Hindlimb muscle (tissue), 1 donor: ENCODE measurements around the gene ATP23. TPM values are rescaled to one million over a fixed set of nuclear protein-coding genes. Genes with fewer than 3 reads are reported as not detected.

Source experiments
- DNase-seq: peaks from one replicate; pipeline ENCODE4 v3.0.0-alpha.2; 2013
- polyA plus RNA-seq: library from polyadenylated mRNA; unstranded; fragments of 120-200 nt; gene quantifications from one replicate; pipeline ENCODE4 v1.2.1, GENCODE V29; 2013; ENCODE audit not compliant: insufficient read length

The ATP23 gene, protein sequence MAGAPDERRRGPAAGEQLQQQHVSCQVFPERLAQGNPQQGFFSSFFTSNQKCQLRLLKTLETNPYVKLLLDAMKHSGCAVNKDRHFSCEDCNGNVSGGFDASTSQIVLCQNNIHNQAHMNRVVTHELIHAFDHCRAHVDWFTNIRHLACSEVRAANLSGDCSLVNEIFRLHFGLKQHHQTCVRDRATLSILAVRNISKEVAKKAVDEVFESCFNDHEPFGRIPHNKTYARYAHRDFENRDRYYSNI
- 10.4 TPM for polyA plus RNA-seq

- DNase-seq: peak; percentile 81
Measured at GRCh38 chr12:57941165-57941894, at the start of gene ATP23. Gene ATP23 (plus strand): TSS chr12:57941567. CDS start chr12:57941702, 135 bp downstream.

- no peak for DNase-seq
Measured at GRCh38 chr12:57892232-57892972, 49.0 kb upstream of the ATP23 start.

DNA sequence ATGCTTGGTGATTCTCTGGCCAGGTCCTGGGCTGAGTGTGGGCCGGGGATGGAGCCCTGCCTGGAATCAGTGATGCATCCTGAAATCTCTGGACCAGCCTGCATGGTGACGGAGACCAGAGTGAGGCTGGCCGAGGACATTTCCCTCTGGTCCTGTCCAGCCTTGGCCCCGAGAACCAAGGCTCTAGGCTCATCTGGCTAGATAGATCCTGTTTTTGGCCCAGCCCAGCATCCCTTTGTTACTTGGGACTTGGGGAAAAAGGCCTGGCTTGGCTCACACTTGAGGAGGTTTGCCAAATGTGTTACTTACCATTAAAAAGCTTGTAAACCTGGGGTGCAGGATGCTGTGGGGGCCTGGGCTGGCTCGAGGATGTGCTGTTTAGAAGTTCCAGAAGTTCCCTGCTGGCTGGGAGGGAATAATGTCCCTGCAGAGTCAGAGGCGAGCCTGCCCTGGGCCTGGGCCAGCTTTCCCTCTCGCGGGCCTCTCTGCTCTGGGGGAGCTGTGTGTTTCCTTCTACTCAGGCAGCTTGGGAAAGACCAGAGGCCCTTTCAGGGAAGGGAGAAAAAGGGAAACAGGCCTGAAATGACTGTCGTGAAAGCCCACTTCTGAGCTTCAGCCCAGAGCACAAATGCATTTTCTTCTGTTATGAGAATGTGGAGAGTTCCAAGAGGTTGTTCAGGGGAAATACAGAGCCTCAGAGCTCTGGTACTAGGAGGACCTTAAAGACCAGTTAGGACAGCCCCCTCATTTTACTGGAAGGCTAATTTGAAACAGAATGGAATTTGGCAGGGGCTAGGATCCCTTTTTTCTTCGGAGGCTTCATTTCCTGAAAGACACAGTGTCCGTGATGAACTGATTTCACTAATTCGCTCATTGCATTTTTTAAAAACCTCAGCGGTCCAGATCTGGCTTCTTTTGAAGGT is 47.7 kb upstream of the ATP23 start:
- peak; percentile 95 for DNase-seq

- peak; percentile 57 for DNase-seq
Measured at GRCh38 chr12:57894399-57895292, 46.7 kb upstream of the ATP23 start.

- no peak for DNase-seq
Measured at GRCh38 chr12:57895389-57896114, 45.8 kb upstream of the ATP23 start.

DNA sequence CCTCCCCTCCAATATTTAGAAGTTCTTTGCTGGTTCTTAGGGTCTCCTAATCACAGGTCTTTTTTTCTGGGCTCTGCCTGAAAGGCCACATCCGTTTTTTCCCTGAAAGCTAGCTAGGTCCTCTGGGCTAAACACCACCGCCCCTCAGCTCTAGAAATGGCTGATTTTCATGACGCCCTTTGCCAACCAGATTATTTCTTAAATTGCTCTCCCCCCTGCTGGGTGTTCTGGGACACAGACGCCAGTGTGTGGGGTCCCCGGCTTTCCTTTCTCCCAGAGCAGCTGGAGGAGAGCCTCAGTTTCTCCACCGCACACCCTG is 45.3 kb upstream of the ATP23 start:
- DNase-seq: no peak

DNA sequence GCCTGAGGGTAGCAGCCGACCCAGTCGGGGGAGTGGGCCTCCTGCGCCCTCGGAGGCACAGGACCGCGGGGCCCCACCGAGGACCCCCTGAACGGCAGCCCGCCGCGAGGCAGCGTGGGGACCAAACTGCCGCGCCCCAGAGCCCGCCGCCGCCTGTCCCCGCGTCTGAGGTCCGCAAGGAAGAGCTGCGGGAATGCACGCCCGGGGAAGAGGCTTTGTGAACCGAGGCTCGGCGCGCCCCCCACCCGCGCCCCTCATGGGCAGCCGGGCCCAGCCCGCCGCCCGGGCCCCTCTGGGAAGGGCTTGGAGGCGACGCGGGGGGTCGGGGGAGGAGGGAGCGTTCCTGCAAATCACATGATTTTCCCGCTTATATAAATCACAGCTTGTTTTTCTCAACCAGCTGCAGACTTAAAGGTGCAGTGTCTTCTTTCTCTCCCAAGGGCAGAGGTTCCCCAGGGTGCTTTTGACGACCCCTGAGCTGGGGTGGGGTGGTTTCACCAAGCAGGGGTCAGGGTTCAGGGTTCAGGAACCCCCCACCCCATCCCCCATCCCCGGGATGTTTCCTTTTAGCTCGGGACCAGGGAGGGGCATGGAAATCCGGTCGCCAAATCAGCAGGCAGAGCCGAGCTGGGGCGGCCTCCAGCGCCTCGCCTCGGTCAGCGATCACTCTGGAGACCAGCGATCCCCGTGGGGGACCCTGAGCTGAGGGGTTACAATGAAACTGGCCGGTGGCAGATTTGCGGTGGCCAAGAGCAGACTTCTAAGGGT is 44.7 kb upstream of the ATP23 start:
- peak; percentile 75 for DNase-seq

- DNase-seq: no peak
Measured at GRCh38 chr12:57897286-57897974, 43.9 kb upstream of the ATP23 start.

DNA sequence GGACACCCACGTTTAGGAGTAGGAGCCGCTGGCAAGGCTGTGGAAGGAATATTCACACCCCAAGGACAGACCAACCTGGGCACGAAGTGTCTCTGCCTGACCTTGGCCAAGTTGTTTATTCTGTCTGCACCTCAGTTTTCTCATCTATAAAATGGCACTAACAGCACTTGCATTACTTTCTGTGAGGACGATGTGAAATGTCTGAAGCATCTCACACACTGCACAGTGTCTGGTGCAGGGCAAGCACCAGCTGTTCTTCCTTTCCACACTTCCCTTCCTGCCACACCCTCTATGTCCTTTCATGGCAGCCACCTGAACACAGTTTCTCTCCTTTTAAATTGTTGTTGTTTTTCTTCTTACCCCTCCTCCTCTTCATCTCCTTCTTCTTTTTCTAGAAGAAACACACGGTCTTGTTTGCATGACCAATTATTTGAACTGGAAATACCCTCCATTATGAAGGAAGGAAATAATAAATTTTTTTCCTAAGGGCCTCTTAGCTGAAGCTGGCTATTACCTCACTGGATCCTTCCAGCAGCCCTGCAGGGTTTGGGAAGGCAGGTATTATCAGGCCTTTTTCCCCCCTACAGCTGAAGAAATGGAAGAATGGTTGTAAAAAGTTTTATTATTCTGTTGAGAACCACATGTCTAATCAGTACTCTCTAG is 42.9 kb upstream of the ATP23 start:
- no peak for DNase-seq

DNA sequence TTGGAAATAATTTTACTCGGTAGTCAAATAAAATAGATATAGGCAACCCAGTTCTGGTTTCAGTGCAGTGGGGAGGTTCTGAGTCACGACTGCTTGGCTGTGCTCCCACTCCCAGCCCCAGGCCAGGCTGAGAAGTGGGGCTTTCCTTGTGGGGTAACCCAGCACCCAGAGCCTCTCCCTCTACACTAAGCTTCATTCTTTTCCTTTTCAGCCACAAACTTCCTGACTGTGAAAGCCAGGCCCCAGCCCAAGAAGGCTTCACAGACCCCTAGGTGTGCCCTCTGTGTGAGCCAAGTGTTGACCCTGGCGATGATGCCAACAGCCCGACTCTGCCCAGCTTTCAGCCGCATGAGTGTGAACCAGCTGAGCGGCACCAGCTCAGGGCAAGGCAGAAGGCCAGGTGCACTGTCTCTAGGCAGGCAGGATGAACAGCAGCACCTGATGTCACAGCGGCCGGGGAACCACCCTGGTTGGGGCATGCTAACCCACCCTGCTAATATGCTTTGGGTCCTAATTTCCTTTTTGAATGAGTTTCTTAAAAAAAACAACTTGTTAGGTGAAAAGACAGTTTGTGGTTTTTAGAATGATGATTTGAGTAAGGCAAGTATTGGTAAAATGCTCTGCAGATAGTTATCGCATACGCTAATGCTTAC is 42.2 kb upstream of the ATP23 start:
- DNase-seq: no peak

- no peak for DNase-seq
Measured at GRCh38 chr12:57902478-57902969, 38.8 kb upstream of the ATP23 start.

DNA sequence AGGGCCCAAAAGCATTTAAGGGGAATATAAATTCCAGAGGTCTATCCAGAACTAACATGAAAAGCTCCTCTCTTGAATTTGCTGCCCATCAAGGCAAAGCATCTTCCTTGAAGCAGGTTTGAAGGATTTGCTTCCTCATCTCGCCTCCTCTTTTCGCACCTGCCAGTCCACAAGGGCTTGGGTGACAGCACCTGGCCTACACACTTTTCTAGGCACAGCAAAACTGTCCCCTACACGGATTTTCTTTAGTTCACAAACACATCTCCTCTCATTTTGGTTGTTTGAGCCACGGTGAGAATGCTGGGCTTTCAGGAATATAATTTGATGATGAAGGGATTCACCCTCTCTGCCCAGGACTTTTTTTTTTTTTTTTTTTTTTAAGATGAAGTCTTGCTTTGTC is 36.9 kb upstream of the ATP23 start:
- DNase-seq: no peak

DNA sequence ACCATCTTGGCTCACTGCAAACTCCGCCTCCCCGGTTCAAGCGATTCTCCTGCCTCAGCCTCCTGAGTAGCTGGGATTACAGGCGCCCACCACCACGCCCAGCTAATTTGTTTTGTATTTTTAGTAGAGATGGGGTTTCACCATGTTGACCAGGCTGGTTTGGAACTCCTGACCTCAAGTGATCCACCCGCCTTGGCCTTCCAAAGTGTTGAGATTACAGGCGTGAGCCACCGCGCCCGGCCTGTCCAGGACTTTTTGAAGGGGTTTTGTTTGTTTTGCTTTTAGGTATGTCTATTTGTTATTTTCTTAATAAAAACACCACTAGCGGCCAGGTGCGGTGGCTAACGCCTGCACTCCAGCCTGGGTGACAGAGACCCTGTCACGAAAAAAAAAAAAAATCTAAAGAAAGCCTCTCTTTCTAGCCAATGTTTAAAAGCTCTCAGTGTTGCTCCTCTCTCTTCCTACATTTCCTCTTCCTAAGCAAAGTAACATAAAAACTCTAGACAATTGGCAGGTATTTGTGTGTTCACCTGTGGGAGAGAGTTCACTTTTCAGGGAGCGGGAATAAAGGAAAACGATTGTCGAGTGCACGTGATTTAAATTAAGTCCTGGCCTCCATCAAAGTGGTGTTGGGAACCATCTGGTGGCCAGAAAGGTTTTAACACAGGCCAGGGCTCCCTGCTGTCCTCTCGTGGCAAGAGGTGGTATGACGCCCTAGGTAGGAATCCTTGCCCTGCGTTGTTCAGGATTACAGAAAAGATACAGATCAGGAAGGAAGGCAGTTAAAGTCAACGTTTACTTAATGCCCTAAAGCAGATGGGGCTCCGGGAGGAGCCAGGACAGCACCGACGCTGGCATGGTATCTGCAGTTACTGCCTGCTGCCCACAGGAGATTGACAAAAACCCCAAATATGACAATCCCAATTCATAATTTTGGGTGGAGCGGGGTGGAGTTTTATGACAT is 36.2 kb upstream of the ATP23 start:
- peak; percentile 88 for DNase-seq

DNA sequence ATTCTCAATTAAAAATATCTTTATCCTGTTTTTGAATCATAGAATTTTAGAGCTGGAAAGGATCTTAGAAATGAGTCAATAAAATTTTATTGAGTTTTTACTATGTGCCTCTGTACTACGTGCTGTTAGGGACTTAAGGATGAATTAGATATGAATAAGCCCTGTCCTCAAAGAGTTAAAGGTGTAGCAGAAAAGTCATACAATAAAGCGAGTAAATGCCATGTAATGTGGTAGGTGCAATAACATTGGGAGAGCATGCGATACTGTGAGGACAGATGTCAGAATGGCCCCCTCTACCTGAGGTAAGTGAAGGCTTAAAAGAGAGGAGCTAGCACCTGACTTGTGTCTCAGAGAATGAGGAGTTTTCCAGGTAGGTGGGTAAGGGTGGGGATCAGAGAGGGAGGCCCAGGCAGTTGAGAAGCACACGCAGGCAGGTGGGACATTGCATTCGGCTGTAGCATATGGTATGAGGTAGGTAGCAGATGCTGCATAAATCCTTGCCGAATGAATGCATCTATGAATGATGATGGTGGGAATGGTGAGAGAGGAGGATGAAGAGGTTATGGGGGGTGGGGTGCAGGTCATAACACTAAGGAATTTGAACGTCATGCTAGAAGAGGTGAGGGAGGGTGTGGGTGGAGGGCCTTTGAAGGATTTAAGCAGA is 35.4 kb upstream of the ATP23 start:
- no peak for DNase-seq

- DNase-seq: no peak
Measured at GRCh38 chr12:57906821-57907220, 34.5 kb upstream of the ATP23 start.

GRCh38 chr12:57907281-57907680 is 34.1 kb upstream of the ATP23 start:
- DNase-seq: no peak
